CD8-positive, alpha-beta memory T cell (primary cell): ENCODE results near the gene KLC1. TPM values are rescaled to one million over a fixed set of nuclear protein-coding genes. Genes with fewer than 3 reads are reported as not detected.

Experiments used
- CTCF ChIA-PET: fragments of 350-600 bp; sonication (Branson Sonifier 250); formaldehyde crosslinking; loops from one replicate; lab custom pipeline; 2021; ENCODE audit warnings: antibody characterized with exemption; lab: Charles Lee
- POLR2A ChIA-PET: fragments of 350-600 bp; sonication (Branson Sonifier 250); formaldehyde crosslinking; loops from one replicate; lab custom pipeline; 2021; ENCODE audit warnings: antibody characterized with exemption; lab: Charles Lee
- DNase-seq, 5 donors: peaks; one replicate each; pipeline versions ENCODE4 v3.0.0 to v3.0.0-alpha.2; 2020 to 2022; ENCODE audit warnings: mixed read lengths in 1 of 5
- H3K27ac ChIP-seq: one replicate; pipeline ENCODE4 v1.7.0; 2013; ENCODE audit warnings: low read depth, mild to moderate bottlenecking, low read length, moderate library complexity
- H3K27me3 ChIP-seq: 2 replicates; pipeline ENCODE4 v1.7.0; 2013; ENCODE audit warnings: low read length, mild to moderate bottlenecking; ENCODE audit not compliant: insufficient read depth, poor library complexity, severe bottlenecking
- H3K36me3 ChIP-seq: 2 replicates; pipeline ENCODE4 v1.7.0; 2013; ENCODE audit warnings: mild to moderate bottlenecking, low read length, moderate library complexity; ENCODE audit not compliant: insufficient read depth
- H3K4me1 ChIP-seq: 2 replicates; pipeline ENCODE4 v1.7.0; 2013; ENCODE audit warnings: mild to moderate bottlenecking, low read length, moderate library complexity; ENCODE audit not compliant: insufficient read depth
- H3K4me3 ChIP-seq: 2 replicates; pipeline ENCODE4 v1.7.0; 2013; ENCODE audit warnings: mild to moderate bottlenecking, low read length
- H3K9me3 ChIP-seq: 2 replicates; pipeline ENCODE4 v1.7.0; 2013; ENCODE audit warnings: mild to moderate bottlenecking, low read length
- H3K27ac Mint-ChIP-seq, 8 donors: one replicate each; pipeline ENCODE4 v1.8.0; 2020 to 2021; ENCODE audit warnings: mixed read lengths in 8 of 8, mild to moderate bottlenecking in 6 of 8, inconsistent platforms in 3 of 8, moderate library complexity in 3 of 8
- H3K27me3 Mint-ChIP-seq, 2 donors: one replicate each; pipeline ENCODE4 v1.8.0; 2020 to 2021; ENCODE audit warnings: mixed read lengths in 2 of 2, mild to moderate bottlenecking in 1 of 2, moderate library complexity in 1 of 2
- H3K36me3 Mint-ChIP-seq, 3 donors: one replicate each; pipeline ENCODE4 v1.8.0; 2020 to 2021; ENCODE audit warnings: mixed read lengths in 3 of 3, inconsistent platforms in 1 of 3, mild to moderate bottlenecking in 1 of 3
- H3K4me1 Mint-ChIP-seq, 3 donors: one replicate each; pipeline ENCODE4 v1.8.0; 2020 to 2021; ENCODE audit warnings: mixed read lengths in 3 of 3, inconsistent platforms in 1 of 3, mild to moderate bottlenecking in 1 of 3
- H3K4me3 Mint-ChIP-seq, 7 donors: one replicate each; pipeline ENCODE4 v1.8.0; 2020 to 2021; ENCODE audit warnings: mixed read lengths in 7 of 7, mild to moderate bottlenecking in 6 of 7, moderate library complexity in 4 of 7, inconsistent platforms in 2 of 7
- H3K9me3 Mint-ChIP-seq, 5 donors: one replicate each; pipeline ENCODE4 v1.8.0; 2020 to 2022; ENCODE audit warnings: mixed read lengths in 5 of 5, mild to moderate bottlenecking in 3 of 5, moderate library complexity in 2 of 5, inconsistent platforms in 1 of 5
- polyA plus RNA-seq: library from polyadenylated mRNA; unstranded; fragments of 300-500 nt; fragmentation: Illumina TruSeq; gene quantifications from one replicate; pipeline ENCODE4 v1.2.3, GENCODE V29; 2021
- total RNA-seq, 2 experiments: library from RNA; stranded (reverse); gene quantifications; one replicate each; pipeline ENCODE4 v1.2.3, GENCODE V29; 2021

Gene KLC1
- total and polyA plus RNA-seq, 3 experiments from 2014 or later, result 92.0 to 143 (median 141) TPM

DNA sequence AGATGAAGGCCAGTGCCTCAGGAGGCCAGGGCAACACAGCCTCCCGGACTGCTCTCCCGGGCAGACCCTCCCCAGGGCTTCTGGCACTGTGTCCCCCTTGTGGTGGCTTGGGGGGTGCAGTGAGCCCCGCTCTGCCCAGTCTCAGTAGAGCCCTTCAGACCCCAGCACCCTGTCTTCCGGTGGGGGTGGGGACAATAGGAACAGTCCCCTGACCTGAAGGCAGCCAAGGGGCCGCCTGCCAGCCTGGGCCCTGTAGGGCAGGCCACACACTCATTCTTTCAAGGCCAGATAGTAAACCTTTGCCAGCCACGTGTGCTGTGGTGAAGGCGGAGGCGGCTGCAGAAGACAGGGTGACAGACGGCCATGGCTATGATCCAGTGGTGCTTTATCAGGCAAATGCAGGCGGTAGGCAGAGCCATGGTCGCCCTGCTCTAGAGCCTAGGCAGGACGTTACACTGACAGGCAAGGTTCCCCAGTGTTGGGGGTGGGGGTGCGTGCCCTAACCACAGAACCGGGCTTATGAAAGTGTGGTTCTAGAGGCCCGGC is 101.6 kb downstream of the KLC1 start:
- H3K4me3 Mint-ChIP-seq, result no peak overlapping the region
- no peak overlapping the region for H3K27ac Mint-ChIP-seq
- Histone ChIP-seq H3K4me1 (no peaks in the 10 kb centered on the region), H3K27me3 (no peaks in the 10 kb centered on the region), H3K36me3 (peaks cover 11% of the 10 kb centered on the region), H3K27ac (no peak overlapping the region), H3K9me3 (no peaks in the 10 kb centered on the region), H3K4me3 (no peak overlapping the region)
- peaks cover 0 to 54% (median 10%) of the 10 kb centered on the region in 3 donors for H3K36me3 Mint-ChIP-seq
- no peaks in the 10 kb centered on the region for H3K4me1 Mint-ChIP-seq
- POLR2A ChIA-PET, result interaction anchor here (0.7 kb wide), 1 partner anchor 12 kb away, joined by 4 read pairs; no protein-coding TSS in a partner anchor
- CTCF ChIA-PET, result interaction anchor here (1.5 kb wide), 1 partner anchor 169 kb away, joined by 3 read pairs; the partner anchor contains the start of gene BAG5
- peak in 1 of 5 donors; percentile 41 for DNase-seq
- no peaks in the 10 kb centered on the region for H3K9me3 Mint-ChIP-seq
- no peaks in the 10 kb centered on the region for H3K27me3 Mint-ChIP-seq

DNA sequence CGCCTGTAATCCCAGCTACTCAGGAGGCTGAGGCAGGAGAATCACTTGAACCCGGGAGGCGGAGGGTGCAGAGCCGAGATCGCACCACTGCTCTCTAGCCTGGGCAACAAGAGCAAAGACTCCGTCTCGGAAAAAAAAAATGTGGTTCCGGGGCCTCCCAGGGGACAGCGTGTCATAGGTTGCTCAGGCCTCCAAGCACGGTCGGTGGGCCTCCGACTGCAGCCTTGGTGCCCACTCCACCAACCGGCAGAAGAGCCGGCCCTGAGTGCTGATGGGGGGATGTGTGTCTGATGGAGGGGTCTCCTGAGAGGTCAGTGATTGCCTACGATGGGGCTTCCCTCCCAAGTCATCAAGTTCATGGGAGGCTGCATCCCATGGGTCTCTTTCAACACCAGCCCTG is 102.5 kb downstream of the KLC1 start:
- no peak overlapping the region for H3K27ac Mint-ChIP-seq
- Histone ChIP-seq H3K4me3 (no peak overlapping the region), H3K4me1 (no peaks in the 10 kb centered on the region), H3K36me3 (peaks cover 11% of the 10 kb centered on the region), H3K27ac (no peak overlapping the region), H3K9me3 (no peaks in the 10 kb centered on the region), H3K27me3 (no peaks in the 10 kb centered on the region)
- peak in 1 of 5 donors; percentile 33 for DNase-seq
- CTCF ChIA-PET, result interaction anchor here (1.5 to 1.9 kb wide), 2 partner anchors 15 to 170 kb away, joined by 3 to 4 read pairs; partner anchors contain the start of gene BAG5
- no peaks in the 10 kb centered on the region for H3K4me1 Mint-ChIP-seq
- H3K27me3 Mint-ChIP-seq, result no peaks in the 10 kb centered on the region
- H3K9me3 Mint-ChIP-seq, result no peaks in the 10 kb centered on the region
- peaks cover 0 to 58% (median 10%) of the 10 kb centered on the region in 3 donors for H3K36me3 Mint-ChIP-seq
- POLR2A ChIA-PET, result interaction anchor here (0.7 kb wide), 1 partner anchor 13 kb away, joined by 4 read pairs; no protein-coding TSS in a partner anchor
- H3K4me3 Mint-ChIP-seq, result no peak overlapping the region

DNA sequence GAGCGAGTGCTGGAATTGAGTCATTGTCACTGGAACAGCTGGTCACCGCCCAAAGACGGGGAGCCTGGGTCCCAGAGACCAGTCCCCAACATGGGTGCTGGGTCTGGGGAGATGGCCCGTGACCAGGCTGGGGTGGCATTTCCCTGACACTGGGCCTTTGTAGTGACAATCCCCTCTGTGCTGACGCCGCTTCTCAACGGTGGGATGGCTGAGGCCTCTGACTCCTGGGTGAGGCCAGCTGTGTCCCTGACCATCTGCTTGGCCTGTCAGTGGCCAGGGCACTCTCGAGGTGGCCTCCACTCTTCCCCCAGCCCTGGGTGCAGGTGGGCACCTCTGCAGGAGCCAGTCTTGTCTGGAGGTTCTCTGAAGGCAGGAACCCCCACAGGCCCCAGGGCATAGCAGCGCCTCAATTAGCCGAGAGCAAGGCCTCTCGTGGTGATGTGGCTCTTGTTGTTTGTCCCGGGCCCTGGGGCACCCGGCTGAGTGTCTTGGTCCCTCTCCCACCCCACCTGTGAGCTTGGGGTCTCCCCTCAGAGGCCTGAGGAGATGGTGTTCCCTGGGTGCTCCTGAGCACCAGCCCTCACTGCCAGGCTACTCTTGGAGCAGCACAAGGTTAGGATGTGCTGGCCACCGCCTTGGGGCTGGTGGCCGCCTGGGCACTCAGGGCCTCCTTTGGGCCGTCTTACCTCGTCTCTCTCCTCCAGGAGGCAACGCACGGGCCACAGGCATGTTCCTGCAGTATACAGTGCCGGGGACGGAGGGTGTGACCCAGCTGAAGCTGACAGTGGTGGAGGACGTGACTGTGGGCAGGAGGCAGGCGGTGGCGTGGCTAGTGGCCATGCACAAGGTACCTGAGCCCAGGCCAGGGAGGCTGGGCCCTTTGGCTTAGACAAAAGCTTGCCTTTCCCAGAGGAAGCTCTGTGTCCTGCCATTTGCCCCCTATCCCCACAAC is 103.2 kb downstream of the KLC1 start:
- POLR2A ChIA-PET, result no interaction called here
- H3K36me3 ChIP-seq, result peaks cover 11% of the 10 kb centered on the region

DNA sequence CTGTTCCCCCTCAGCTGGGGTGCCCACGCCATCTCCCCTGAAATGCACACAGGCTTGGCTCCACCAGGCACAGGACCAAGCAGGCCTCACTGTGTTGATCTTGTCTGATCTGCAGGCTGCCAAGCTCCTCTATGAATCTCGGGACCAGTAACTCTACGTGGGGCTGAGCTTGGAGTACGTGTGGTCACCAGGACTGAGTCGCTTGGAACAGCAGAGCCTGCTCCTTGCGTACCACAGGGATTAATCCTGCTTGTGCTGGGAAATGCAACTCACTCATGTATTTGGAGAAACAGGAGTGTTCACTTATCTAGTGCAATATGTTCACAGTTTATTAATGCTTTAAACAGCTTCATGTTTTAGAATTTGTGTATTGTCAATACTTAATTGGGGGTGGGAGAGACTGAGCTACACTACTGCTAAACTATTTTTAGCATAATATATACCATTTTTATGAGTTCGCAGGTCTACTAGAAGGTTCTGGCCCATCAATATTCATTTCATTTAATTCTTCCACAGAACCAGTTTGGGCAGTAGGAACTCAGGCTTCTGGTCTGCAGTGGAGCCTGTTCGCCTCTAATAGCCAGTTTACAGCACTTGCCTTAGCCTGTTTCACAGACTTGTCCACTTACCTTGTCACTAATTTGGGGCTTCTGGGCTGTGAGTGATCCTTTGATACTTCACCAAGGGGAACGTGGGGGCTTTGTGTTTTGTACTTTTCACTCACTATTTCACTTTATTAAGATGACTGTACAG is 104.0 kb downstream of the KLC1 start:
- Mint-ChIP-seq H3K36me3 (peaks cover 0 to 72% (median 16%) of the 10 kb centered on the region in 3 donors), H3K4me3 (no peak overlapping the region), H3K27ac (peak overlapping the region in 4 of 8 donors; percentile 42 to 83 (median 55)), H3K9me3 (no peaks in the 10 kb centered on the region), H3K4me1 (no peaks in the 10 kb centered on the region), H3K27me3 (no peaks in the 10 kb centered on the region)
- no peak overlapping the region for H3K27ac ChIP-seq
- CTCF ChIA-PET, result interaction anchor here (1.9 kb wide), 1 partner anchor 13 kb away, joined by 4 read pairs; no protein-coding TSS in a partner anchor
- POLR2A ChIA-PET, result no interaction called here
- H3K27me3 ChIP-seq, result no peaks in the 10 kb centered on the region
- H3K36me3 ChIP-seq, result peaks cover 11% of the 10 kb centered on the region
- no peaks in the 10 kb centered on the region for H3K4me1 ChIP-seq
- no peaks in the 10 kb centered on the region for H3K9me3 ChIP-seq
- no peak for DNase-seq
- no peak overlapping the region for H3K4me3 ChIP-seq

More for the DNA sequence above, 103.2 kb downstream of the KLC1 start:
- no peak overlapping the region for H3K4me3 Mint-ChIP-seq
- no peaks in the 10 kb centered on the region for H3K27me3 Mint-ChIP-seq
- H3K27ac Mint-ChIP-seq, result peak overlapping the region in 3 of 8 donors; percentile 60 to 74 (median 69)
- Histone ChIP-seq H3K9me3 (no peaks in the 10 kb centered on the region), H3K4me3 (no peak overlapping the region), H3K27me3 (no peaks in the 10 kb centered on the region), H3K4me1 (no peaks in the 10 kb centered on the region), H3K27ac (no peak overlapping the region)
- H3K4me1 Mint-ChIP-seq, result no peaks in the 10 kb centered on the region
- peaks cover 0 to 63% (median 10%) of the 10 kb centered on the region in 3 donors for H3K36me3 Mint-ChIP-seq
- CTCF ChIA-PET, result interaction anchor here (0.9 to 1.9 kb wide), 3 partner anchors 14 to 191 kb away, joined by 3 to 4 read pairs (median 4); partner anchors contain the start of gene BAG5
- no peaks in the 10 kb centered on the region for H3K9me3 Mint-ChIP-seq
- peak in 1 of 5 donors; percentile 43 for DNase-seq

DNA sequence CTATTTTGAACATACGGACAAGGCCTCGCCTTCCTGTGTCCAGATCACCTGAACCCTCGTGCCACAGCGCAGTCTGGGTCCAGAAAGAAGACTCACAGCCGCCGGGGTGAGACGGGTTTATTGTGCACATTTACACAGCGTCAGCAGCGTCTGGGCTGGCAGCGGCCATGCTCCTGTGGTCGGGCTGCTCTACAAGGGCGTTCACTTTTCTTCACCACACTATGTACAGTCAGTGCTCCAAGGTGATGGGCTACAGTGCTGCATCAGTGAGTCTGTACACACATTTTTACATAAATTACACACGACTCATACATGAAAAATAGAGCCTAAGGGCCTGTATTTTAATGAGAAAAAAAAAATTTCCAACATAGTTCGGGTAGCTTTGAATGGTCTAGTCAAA is 104.6 kb downstream of the KLC1 start:
- Histone ChIP-seq H3K27me3 (no peaks in the 10 kb centered on the region), H3K9me3 (no peaks in the 10 kb centered on the region), H3K27ac (no peak overlapping the region), H3K4me3 (no peak overlapping the region), H3K36me3 (peaks cover 10% of the 10 kb centered on the region), H3K4me1 (no peaks in the 10 kb centered on the region)
- no peak overlapping the region for H3K4me3 Mint-ChIP-seq
- H3K36me3 Mint-ChIP-seq, result peaks cover 0 to 74% (median 20%) of the 10 kb centered on the region in 3 donors
- H3K27me3 Mint-ChIP-seq, result no peaks in the 10 kb centered on the region
- DNase-seq, result peak in 1 of 5 donors; percentile 33
- no peaks in the 10 kb centered on the region for H3K4me1 Mint-ChIP-seq
- POLR2A ChIA-PET, result no interaction called here
- H3K27ac Mint-ChIP-seq, result peak overlapping the region in 1 of 8 donors; percentile 44
- CTCF ChIA-PET, result no interaction called here
- H3K9me3 Mint-ChIP-seq, result no peaks in the 10 kb centered on the region

DNA sequence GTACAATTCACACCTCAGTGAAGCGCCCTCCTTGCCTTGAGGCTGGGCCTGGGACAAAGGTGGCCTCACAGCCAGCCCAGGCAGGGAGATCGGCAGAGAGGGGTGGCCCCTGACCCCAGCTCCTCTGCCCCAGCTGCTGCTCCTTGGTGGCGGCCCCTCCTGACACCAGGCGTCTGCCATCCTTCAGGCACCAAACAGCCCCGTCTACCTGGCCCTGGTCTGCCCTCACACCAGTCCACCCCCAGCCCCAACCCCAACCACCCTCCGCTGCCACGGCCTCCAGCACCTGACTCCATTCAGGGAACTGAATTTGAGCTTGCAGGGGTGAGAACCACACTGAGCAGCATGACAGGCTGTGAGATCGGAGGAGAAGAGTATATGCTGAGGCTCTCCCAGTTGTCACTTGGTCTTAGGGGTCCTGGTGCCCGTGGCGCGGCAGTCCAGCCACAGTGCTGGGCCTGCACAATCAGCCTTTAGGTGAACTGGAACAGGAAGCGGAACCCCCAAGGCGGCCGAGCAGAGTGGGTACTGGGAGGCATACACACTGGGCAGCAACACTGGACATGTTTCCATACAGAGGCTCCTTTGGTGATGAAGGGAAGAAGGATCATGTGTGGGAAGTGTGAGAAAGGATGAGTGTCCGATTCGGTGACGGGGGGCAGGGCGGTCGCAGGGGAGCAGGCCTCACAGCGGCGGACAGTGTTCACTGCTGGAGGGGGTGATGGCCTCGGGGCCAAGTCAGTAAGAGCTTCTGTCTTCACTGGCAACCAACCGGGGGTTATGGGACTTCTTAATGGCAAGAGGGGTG is 105.3 kb downstream of the KLC1 start:
- H3K36me3 ChIP-seq, result peaks cover 4% of the 10 kb centered on the region
- Mint-ChIP-seq H3K9me3 (no peaks in the 10 kb centered on the region), H3K27me3 (no peaks in the 10 kb centered on the region), H3K27ac (no peak overlapping the region), H3K4me1 (no peaks in the 10 kb centered on the region), H3K36me3 (peaks cover 0 to 74% (median 20%) of the 10 kb centered on the region in 3 donors), H3K4me3 (no peak overlapping the region)
- H3K27ac ChIP-seq, result no peak overlapping the region
- H3K4me1 ChIP-seq, result no peaks in the 10 kb centered on the region
- H3K9me3 ChIP-seq, result no peaks in the 10 kb centered on the region
- DNase-seq, result peak in 1 of 5 donors; percentile 44
- no peaks in the 10 kb centered on the region for H3K27me3 ChIP-seq
- POLR2A ChIA-PET, result no interaction called here
- no peak overlapping the region for H3K4me3 ChIP-seq
- CTCF ChIA-PET, result no interaction called here

DNA sequence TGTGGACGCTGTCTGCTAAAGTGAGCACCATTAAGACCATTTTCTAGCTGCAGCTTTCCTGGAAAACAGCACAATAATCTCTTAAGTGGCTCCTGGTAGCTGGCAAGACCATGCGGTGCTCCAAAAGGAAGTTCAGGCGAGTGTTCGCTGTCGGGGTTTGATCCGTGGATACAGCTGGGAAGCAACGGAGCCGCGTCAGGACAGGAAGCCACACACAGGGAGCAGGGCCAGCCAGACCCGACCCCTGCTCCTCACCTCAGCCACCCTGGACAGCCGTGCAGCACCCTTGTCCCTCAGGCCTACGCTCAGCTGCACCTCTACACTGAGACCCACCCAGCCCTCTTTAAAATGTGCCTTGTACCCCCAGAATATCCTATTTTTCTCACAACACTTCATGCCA is 106.0 kb downstream of the KLC1 start:
- ChIA-PET CTCF (no interaction called here), POLR2A (no interaction called here)
- no peaks in the 10 kb centered on the region for H3K4me1 ChIP-seq
- peak in 1 of 5 donors; percentile 36 for DNase-seq
- Mint-ChIP-seq H3K4me3 (no peak overlapping the region), H3K27me3 (no peaks in the 10 kb centered on the region), H3K27ac (no peak overlapping the region), H3K9me3 (no peaks in the 10 kb centered on the region), H3K4me1 (no peaks in the 10 kb centered on the region), H3K36me3 (peaks cover 3 to 75% (median 17%) of the 10 kb centered on the region in 3 donors)
- no peaks in the 10 kb centered on the region for H3K27me3 ChIP-seq
- H3K36me3 ChIP-seq, result no peaks in the 10 kb centered on the region
- H3K9me3 ChIP-seq, result no peaks in the 10 kb centered on the region
- H3K27ac ChIP-seq, result no peak overlapping the region
- no peak overlapping the region for H3K4me3 ChIP-seq
